Measurements from ENCODE around the gene CREBBP.

- TF ChIP-seq CTCF (IDR thresholded peaks at IDR 0.05; ENCODE audit: low read length) (no peak), EZH2 (IDR thresholded peaks at IDR 0.05; ENCODE audit: borderline replicate concordance, low read length) (no peak)
These were observed 105.7 kb downstream of the CREBBP start for GRCh38 chr16:3774819-3775218.
